ENCODE results near the gene GALM. TPM values are rescaled to one million over a fixed set of nuclear protein-coding genes. Genes with fewer than 3 reads are reported as not detected.

Gene GALM
- total and polyA plus RNA-seq, 4 donors = 20.5 to 32.8 (median 26.1) TPM

DNA sequence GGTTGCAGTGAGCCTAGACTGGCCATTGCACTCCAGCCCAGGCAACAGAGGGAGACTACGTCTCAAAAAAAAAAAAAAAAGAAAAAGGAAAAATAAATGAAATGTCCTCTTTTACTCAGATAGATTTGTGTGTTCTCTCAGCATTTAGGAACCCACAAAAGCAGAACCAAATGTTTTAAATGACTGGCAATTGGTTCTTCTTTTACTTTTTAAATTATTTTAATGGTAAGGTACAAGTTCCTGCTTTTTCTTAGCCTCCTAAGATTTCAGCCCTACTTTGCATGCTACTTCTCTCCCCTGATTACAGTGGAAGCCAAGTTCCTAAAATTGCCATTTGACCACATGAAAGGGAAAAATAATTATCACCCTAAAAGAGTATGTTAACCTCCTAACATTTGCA, 61.7 kb downstream of the GALM start:
- no peaks in the 10 kb centered on the region for H3K27me3 ChIP-seq (ENCODE audit: control insufficient read depth in 4 of 4, insufficient read depth in 4 of 4, low read length in 3 of 4)
- 100% methylated on average over 1 of the region's 1 CpG for WGBS
- no peak overlapping the region for H3K4me3 ChIP-seq (ENCODE audit: low read depth in 1 of 3, low read length in 3 of 3)
- TF ChIP-seq HNF4G (IDR thresholded peaks at IDR 0.05) (no peak), HNF4A (conservative IDR thresholded peaks at IDR 0.05) (no peak), FOXA2 (IDR thresholded peaks at IDR 0.05) (no peak), FOXA1 (IDR thresholded peaks at IDR 0.05) (no peak), YY1 (IDR thresholded peaks at IDR 0.05) (no peak), RXRA (IDR thresholded peaks at IDR 0.05) (no peak), JUND (IDR thresholded peaks at IDR 0.05) (no peak)
- TF ChIP-seq, protein P1, sequence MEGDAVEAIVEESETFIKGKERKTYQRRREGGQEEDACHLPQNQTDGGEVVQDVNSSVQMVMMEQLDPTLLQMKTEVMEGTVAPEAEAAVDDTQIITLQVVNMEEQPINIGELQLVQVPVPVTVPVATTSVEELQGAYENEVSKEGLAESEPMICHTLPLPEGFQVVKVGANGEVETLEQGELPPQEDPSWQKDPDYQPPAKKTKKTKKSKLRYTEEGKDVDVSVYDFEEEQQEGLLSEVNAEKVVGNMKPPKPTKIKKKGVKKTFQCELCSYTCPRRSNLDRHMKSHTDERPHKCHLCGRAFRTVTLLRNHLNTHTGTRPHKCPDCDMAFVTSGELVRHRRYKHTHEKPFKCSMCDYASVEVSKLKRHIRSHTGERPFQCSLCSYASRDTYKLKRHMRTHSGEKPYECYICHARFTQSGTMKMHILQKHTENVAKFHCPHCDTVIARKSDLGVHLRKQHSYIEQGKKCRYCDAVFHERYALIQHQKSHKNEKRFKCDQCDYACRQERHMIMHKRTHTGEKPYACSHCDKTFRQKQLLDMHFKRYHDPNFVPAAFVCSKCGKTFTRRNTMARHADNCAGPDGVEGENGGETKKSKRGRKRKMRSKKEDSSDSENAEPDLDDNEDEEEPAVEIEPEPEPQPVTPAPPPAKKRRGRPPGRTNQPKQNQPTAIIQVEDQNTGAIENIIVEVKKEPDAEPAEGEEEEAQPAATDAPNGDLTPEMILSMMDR (IDR thresholded peaks at IDR 0.05; ENCODE audit: low read depth, low read length, missing input control) = no peak
- TF ChIP-seq, protein P2, sequence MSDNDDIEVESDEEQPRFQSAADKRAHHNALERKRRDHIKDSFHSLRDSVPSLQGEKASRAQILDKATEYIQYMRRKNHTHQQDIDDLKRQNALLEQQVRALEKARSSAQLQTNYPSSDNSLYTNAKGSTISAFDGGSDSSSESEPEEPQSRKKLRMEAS (IDR thresholded peaks at IDR 0.05) = no peak
- no peaks in the 10 kb centered on the region for H3K9me3 ChIP-seq (ENCODE audit: control insufficient read depth in 4 of 4, low read length in 3 of 4)
- H3K27ac ChIP-seq (ENCODE audit: low read depth in 1 of 2, low read length in 2 of 2) = no peak overlapping the region
- peaks cover 2 to 11% (median 6%) of the 10 kb centered on the region in 4 donors for H3K36me3 ChIP-seq (ENCODE audit: control insufficient read depth in 4 of 4, insufficient read depth in 3 of 4, low read depth in 1 of 4, low read length in 3 of 4)
- no peak overlapping the region for H3K9ac ChIP-seq (ENCODE audit: low read depth in 1 of 2, low read length in 2 of 2)
- DNase-seq (ENCODE audit: low spot score) = no peak
- peaks cover 4 to 33% (median 21%) of the 10 kb centered on the region in 4 donors for H3K4me1 ChIP-seq (ENCODE audit: control insufficient read depth in 4 of 4, insufficient read depth in 4 of 4, low read length in 3 of 4)

DNA sequence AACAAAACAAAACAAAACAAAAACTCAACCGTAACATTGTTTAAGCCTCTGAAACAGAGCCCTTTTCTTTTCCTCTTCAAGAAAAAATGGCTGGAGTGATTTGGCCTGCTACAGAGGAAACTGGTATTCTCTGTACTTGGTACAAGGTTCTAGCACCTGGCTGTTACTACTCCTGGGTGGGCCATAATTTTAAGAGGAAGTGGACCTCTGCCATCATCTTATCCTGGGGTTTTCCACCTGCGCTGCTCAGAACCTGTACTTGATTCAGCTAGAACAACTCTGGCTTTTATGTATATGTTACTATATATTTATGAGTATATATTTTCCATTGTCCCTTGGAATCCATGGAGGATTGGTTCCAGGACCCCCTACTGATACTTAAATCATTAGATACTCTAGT, 62.8 kb downstream of the GALM start:
- 64% methylated on average over 2 of the region's 2 CpGs for WGBS
- H3K36me3 ChIP-seq (ENCODE audit: control insufficient read depth in 4 of 4, insufficient read depth in 3 of 4, low read depth in 1 of 4, low read length in 3 of 4) = peaks cover 2 to 11% (median 8%) of the 10 kb centered on the region in 4 donors
- TF ChIP-seq FOXA2 (IDR thresholded peaks at IDR 0.05) (no peak), EGR1 (IDR thresholded peaks at IDR 0.05; ENCODE audit: low read depth in 2 of 2) (no peak), HNF4A (conservative IDR thresholded peaks at IDR 0.05) (no peak), HNF4G (IDR thresholded peaks at IDR 0.05) (no peak), NR2F2 (IDR thresholded peaks at IDR 0.05) (no peak), SP1 (IDR thresholded peaks at IDR 0.05) (no peak), TAF1 (conservative IDR thresholded peaks at IDR 0.05) (no peak), YY1 (IDR thresholded peaks at IDR 0.05) (no peak), RXRA (IDR thresholded peaks at IDR 0.05) (no peak), FOXA1 (IDR thresholded peaks at IDR 0.05) (no peak), JUND (IDR thresholded peaks at IDR 0.05) (no peak), GABPA (IDR thresholded peaks at IDR 0.05 in 1 of 2, conservative IDR thresholded peaks at IDR 0.05 in 1 of 2) (no peak), RAD21 (IDR thresholded peaks at IDR 0.05) (no peak)
- TF ChIP-seq, protein P3, sequence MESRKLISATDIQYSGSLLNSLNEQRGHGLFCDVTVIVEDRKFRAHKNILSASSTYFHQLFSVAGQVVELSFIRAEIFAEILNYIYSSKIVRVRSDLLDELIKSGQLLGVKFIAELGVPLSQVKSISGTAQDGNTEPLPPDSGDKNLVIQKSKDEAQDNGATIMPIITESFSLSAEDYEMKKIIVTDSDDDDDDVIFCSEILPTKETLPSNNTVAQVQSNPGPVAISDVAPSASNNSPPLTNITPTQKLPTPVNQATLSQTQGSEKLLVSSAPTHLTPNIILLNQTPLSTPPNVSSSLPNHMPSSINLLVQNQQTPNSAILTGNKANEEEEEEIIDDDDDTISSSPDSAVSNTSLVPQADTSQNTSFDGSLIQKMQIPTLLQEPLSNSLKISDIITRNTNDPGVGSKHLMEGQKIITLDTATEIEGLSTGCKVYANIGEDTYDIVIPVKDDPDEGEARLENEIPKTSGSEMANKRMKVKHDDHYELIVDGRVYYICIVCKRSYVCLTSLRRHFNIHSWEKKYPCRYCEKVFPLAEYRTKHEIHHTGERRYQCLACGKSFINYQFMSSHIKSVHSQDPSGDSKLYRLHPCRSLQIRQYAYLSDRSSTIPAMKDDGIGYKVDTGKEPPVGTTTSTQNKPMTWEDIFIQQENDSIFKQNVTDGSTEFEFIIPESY (IDR thresholded peaks at IDR 0.05) = no peak
- TF ChIP-seq, protein P2 (IDR thresholded peaks at IDR 0.05) = no peak
- TF ChIP-seq, protein P4, sequence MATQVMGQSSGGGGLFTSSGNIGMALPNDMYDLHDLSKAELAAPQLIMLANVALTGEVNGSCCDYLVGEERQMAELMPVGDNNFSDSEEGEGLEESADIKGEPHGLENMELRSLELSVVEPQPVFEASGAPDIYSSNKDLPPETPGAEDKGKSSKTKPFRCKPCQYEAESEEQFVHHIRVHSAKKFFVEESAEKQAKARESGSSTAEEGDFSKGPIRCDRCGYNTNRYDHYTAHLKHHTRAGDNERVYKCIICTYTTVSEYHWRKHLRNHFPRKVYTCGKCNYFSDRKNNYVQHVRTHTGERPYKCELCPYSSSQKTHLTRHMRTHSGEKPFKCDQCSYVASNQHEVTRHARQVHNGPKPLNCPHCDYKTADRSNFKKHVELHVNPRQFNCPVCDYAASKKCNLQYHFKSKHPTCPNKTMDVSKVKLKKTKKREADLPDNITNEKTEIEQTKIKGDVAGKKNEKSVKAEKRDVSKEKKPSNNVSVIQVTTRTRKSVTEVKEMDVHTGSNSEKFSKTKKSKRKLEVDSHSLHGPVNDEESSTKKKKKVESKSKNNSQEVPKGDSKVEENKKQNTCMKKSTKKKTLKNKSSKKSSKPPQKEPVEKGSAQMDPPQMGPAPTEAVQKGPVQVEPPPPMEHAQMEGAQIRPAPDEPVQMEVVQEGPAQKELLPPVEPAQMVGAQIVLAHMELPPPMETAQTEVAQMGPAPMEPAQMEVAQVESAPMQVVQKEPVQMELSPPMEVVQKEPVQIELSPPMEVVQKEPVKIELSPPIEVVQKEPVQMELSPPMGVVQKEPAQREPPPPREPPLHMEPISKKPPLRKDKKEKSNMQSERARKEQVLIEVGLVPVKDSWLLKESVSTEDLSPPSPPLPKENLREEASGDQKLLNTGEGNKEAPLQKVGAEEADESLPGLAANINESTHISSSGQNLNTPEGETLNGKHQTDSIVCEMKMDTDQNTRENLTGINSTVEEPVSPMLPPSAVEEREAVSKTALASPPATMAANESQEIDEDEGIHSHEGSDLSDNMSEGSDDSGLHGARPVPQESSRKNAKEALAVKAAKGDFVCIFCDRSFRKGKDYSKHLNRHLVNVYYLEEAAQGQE (IDR thresholded peaks at IDR 0.05) = no peak
- TF ChIP-seq, protein P1 (IDR thresholded peaks at IDR 0.05; ENCODE audit: low read depth, low read length, missing input control) = no peak
- TF ChIP-seq, protein P5, sequence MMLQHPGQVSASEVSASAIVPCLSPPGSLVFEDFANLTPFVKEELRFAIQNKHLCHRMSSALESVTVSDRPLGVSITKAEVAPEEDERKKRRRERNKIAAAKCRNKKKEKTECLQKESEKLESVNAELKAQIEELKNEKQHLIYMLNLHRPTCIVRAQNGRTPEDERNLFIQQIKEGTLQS (IDR thresholded peaks at IDR 0.05) = no peak
- H3K27ac ChIP-seq (ENCODE audit: low read depth in 1 of 2, low read length in 2 of 2) = no peak overlapping the region
- H3K9me3 ChIP-seq (ENCODE audit: control insufficient read depth in 4 of 4, low read length in 3 of 4) = no peaks in the 10 kb centered on the region
- no peaks in the 10 kb centered on the region for H3K27me3 ChIP-seq (ENCODE audit: control insufficient read depth in 4 of 4, insufficient read depth in 4 of 4, low read length in 3 of 4)
- DNase-seq (ENCODE audit: low spot score) = no peak
- no peak overlapping the region for H3K4me3 ChIP-seq (ENCODE audit: low read depth in 1 of 3, low read length in 3 of 3)
- H3K4me1 ChIP-seq (ENCODE audit: control insufficient read depth in 4 of 4, insufficient read depth in 4 of 4, low read length in 3 of 4) = peaks cover 10 to 30% (median 18%) of the 10 kb centered on the region in 4 donors
- H3K9ac ChIP-seq (ENCODE audit: low read depth in 1 of 2, low read length in 2 of 2) = no peak overlapping the region

Data from liver (tissue), 9 donors.